Epithelial cell of prostate (primary cell): Measurements from ENCODE around the gene H6PD.
A peak's percentile ranks its signal among the peaks of the same experiment; 100 is the strongest.

Experiments used
- DNase-seq: peaks from one replicate; pipeline ENCODE4 v3.0.0-alpha.2; 2011; ENCODE audit warnings: low read depth, low spot score
- H3K27ac ChIP-seq: fragments of 450-650 bp; 2 replicates; pipeline ENCODE4 v1.5.1; 2017; ENCODE audit warnings: mild to moderate bottlenecking

Gene H6PD

DNA sequence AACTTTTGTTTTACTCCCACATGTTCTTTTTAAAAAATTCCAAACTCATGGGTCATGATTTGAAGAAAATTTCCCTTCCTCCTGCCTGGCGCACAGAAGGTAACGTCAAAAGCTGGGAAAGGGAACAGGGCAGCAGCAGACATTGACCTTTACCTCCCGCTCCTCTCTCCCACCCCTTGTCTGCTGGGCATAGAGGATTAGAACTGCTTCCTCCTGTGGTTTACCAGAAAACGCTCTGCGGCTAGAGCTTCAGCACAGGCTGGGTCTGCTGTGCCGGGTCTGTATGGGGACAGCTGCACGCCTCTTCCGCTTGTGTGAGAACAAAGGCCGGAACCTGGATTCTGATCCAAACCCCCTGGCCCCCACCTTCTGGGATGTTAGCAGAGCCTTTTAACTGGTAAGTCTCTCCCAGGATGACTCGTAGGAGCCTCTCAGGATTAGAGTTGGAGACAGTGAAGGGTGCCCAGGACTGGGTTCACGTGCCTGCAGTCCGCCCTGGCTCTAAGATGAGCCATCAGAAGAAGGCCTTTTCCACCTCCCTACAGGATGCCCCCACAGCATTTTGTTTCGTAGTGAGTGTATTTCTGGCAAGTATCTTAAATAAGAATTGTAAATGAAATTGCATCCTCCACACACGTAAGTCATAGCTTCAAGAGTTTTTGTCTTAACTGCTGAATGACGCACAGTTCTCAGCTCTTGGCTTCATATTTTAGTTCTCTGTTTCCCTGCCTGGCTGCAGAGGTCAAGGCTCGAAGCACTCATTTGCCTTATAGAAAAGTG is 5.2 kb downstream of the H6PD start:
- H3K27ac ChIP-seq: no peak overlapping the region

DNA sequence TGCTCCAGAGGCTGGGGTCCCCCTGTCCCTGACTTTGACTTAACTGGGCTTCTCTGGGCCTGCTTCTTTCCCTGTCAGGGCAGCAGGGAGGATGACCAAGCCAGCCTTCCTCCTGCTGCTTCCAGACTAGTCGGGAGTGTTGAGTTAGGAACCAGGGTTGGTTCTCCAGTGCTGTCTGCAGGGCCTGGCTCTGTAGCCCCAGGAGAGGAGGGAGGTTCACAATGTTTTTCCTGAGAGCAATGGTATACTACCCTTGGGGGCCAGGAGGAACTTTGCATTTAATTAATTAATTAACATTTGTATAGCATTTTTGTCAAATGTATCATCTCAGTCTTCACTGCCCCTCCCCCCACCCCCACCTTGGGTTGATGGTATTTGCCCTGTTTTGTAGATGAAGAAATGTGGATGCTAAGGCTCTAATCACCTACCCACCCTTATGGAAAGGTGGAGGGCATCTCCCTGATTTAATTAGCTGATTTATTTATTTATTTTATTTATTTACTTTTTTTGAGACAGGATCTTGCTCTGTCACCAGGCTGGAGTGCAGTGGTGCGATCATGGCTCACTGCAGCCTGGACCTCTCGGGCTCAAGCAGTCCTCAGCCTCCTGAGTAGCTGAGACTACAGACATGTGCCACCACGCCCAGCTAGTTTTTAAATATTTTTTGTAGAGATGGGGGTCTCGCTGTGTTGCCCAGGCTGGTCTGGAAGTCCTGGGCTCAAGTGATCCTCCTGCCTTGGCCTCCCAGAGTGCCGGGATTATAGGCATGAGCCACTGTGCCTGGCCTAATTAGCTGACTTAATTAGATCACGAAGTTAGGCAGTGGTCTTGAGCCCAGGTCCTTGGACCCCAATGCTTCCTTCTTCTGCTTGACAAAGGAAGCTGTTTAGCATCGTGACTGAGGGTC is 6.6 kb downstream of the H6PD start:
- no peak overlapping the region for H3K27ac ChIP-seq
- DNase-seq: no peak

More for the DNA sequence above, 5.2 kb downstream of the H6PD start:
- no peak for DNase-seq

DNA sequence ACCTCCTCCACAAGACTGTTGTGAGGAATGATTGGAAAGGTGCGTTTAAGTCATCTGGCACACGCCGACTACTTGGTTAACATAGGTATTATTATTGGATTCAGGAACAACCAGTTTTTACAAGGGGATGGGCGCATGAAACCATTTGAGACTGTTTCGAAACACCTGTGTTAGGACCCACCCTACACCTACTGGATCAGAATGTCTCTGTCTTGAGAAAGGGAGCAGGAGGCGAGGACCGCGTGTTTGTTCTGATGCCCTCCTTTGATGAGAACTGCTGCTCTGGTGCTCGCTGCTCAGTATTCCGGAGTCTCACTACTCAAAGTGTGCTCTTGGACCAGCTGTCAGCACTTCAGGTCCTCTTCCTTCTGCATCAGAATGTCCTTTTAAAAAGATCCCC is 7.3 kb downstream of the H6PD start:
- peak; percentile 50 for DNase-seq
- no peak overlapping the region for H3K27ac ChIP-seq

DNA sequence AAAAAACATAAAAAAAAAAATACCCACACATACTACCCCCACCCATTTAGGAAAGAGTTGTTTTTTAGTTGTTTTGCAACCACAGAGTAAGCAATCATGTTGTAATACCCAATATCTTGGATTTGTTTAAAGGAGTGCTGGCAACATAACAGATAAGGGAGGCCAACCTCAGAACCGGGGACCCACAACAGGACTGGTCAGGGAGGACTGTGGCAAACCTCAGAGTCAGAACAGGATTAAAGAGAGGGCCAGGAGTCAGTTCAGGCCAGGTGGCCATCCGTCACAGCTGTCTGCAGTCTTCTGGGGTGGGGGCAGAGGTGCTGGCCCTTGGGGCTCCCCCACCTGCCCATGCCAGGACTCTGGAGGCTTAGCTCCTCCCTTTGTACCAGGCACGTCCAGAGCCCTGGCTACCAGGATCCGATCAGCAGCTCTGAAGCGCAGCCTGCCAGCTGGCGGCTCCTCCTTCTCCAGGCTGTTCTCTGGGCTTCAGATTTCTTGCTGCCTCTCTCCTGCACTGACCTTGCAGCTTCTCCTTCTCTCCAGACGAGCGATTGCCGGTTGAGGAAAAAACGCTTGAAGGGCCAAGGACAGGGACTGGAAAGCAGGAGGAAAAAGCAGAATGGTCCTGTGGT is 7.9 kb downstream of the H6PD start:
- H3K27ac ChIP-seq: no peak overlapping the region
- no peak for DNase-seq

DNA sequence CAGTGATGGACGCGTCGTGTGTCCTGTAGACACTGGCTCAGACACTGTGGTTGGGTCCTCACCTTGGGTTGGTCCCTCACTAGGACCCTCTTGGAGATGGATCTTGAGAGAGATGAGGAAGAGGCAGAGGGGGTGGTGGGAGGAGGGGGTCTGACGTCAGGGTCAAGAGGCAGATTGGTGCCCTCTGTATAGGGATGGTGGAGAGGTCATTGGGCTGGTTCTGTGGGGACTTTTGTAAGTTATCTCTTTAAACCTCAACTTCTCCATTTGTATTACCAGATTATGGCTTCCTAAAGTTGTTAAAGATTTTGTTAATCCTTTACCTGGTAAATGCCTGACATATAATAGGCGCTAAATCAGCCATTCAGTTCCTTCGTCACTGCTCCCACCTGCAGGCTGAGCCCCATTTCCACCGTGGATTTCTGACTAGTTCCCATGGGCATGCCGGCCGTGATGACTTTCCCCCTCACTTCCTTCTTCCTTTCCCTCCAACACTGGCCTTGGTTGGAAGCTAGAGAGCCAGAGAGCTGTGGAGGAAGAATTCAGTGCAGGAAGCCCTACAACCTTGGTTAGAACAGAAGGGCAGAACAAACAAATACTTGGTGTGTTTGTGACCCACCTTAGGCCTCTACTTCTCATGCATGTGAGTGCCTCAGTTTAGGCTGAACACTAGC is 8.6 kb downstream of the H6PD start:
- DNase-seq: no peak
- H3K27ac ChIP-seq: no peak overlapping the region

DNA sequence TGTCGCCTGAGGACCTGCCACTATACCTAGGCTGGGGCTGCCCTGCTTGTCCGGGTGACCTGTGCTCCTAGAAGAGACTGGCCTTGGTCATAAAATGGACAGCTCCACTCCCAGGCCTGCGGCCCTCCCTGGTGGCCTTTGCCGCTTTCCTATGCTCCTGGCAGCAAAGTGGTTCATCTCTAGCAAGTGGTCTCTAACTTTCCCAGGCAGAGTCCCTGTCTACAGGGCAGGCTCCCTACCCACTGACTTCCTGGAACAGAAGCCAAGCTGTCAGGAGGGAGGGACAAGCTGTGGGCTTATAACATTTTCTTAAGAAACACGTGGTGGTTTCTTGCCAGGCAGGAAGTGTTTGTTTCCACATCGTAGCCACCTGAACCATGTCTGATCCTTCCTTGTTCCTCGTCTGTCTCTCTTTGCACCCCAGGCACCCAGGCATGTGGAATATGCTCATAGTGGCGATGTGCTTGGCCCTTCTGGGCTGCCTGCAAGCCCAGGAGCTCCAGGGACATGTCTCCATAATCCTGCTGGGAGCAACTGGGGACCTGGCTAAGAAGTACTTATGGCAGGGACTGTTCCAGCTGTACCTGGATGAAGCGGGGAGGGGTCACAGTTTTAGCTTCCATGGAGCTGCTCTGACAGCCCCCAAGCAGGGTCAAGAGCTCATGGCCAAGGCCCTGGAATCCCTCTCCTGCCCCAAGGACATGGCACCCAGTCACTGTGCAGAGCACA is 10.1 kb downstream of the H6PD start:
- DNase-seq: peak; percentile 68
- no peak overlapping the region for H3K27ac ChIP-seq

DNA sequence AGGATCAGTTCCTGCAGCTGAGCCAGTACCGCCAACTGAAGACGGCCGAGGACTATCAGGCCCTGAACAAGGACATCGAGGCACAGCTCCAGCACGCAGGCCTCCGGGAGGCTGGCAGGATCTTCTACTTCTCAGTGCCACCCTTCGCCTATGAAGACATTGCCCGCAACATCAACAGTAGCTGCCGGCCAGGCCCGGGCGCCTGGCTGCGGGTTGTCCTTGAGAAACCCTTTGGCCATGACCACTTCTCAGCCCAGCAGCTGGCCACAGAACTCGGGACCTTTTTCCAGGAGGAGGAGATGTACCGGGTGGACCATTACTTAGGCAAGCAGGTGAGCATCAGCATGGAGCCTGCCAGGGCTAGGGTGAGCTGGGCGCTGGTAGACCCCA is 10.7 kb downstream of the H6PD start:
- no peak for DNase-seq
- no peak overlapping the region for H3K27ac ChIP-seq

DNA sequence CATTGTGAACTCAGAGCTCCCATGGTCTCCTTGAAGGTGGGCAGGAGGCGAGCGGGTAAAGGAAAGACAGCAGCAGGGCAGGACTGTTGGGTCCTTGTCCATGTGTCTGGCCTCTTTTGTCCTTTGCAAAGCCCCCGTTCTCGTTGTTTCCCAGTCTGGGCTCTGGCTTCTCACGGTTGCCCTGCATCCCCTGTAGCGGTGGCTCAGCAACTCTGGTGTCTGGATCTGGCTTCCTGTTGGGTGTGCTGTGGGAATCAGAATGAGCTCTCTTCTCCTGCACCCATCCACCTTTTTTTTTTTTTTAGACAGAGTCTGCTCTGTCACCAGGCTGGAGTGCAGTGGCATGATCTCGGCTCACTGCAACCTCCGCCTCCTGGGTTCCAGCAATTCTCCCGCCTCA is 11.1 kb downstream of the H6PD start:
- DNase-seq: no peak
- H3K27ac ChIP-seq: no peak overlapping the region

DNA sequence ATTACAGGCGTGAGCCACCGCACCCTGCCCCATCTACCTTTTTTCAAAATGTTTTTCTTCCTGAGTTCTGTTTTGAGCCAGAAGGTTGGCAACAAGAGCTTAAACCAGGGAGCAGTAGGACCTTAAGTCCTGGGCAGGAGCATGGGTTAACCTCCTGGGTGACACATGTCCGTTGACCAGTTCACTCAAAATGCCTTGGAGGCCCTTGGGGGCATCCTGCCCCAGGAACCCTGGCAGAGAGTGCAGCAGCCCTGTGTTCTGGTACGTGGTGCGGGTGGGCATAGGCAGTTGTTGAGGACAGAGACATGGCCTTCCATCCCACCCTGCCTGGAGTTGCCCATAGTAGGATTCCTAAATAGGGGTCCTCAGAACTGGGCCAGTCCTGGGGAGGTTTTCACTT is 11.6 kb downstream of the H6PD start:
- DNase-seq: no peak
- no peak overlapping the region for H3K27ac ChIP-seq

DNA sequence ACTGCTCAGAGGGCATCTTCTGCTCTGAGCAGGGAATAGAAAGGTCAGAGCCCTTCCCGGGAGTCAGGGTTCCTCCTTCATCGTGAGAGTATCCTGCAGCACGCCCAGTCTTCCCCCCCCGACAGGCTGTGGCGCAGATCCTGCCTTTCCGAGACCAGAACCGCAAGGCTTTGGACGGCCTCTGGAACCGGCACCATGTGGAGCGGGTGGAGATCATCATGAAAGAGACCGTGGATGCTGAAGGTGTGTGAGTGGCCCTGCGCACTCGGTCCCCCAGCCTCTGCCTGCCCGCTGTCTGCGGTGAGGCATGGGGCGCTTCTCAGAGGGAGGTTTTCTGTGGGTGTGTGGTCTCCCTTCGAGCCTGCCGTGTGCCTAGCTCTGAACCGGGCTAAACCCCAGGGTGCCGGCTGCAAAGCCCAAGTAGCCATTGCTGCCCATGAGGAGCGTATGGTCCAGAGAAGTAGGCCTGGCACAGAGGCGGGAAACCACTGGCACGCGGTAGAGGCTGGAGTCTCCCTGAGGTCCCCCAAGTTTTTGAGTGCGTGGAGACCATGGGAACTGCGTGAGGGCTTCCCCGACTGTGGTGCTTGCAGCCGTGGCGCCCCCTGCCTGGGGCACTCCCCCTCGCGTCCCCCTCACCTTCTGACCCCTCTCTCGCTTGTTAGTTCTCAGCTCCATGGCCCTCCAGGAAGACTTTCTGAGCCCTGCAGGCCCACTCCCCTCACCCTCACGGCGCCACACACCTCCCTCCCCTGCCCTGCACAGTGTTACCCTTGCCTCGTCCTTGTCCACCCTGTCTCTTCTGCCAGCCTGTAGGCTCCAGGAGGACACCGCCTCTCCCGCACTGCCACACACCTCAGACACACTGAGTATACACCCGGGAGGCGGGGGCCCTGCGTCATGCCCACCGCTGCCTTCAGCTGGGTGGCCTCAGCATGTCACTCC is 12.5 kb downstream of the H6PD start:
- DNase-seq: no peak
- H3K27ac ChIP-seq: no peak overlapping the region

DNA sequence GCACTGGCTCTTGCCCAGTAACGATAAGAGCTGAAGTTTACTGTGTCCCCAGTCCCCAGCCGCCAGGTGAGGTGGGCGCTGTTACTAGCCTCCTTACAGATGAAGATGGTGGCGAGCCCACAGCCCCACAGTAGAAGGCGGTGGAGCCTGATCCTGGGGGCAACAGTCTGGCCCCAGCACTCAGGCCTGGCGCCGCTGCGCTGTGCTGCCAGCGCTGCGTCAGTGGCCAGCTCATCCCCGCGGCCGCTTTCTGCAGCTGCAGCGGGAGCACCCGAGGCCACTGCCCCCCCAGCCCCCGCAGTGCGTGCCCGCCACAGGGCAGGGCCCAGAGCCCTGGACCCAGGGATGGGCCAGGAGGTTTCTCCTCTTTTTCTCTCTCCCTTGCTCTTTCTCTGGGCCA is 13.3 kb downstream of the H6PD start:
- DNase-seq: no peak

DNA sequence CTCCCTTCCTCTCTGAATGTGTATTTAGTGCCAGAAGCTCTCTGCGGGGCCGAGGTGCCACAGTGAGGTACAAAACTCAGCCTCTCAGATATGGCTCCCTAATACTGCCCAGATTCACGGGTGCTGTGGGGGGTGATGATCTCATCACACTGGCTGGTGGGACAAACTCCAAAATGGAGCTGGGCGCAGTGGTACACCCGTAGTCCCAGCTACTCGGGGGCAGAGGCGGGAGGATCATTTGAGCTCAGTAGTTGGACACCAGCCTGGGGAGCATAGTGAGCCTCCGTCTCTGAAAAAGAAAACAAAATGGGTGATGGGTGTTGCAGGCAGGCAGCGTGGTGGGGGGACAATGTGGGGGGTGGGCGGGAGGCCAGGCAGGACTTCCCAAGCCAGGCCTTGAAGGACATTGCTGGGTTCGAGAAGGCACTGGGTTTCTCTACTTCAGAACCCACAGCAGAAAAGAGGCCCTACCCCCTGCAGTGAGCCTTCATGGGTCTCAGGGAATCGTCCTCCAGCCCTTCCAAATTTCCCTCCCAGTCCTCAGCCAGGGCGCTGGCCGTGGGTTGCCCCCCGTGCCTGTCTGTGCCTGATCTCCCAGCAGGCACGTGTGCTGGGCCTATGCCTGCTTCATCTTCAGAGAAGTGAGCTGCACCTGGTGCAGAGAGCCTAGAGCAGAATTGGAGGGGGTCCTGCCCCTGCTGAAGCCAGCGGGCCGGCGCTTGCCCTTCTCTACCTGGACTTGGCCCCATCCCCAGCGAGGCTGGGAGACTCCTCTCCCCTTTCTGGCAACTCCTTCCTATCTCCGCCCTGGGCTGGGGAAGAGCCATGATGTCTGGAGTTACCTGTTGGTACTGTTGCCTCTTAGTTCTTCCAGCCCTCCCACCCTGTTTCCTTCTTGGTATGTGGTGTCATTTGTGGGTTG is 14.0 kb downstream of the H6PD start:
- H3K27ac ChIP-seq: no peak overlapping the region
- no peak for DNase-seq

More for the DNA sequence above, 13.3 kb downstream of the H6PD start:
- no peak overlapping the region for H3K27ac ChIP-seq

DNA sequence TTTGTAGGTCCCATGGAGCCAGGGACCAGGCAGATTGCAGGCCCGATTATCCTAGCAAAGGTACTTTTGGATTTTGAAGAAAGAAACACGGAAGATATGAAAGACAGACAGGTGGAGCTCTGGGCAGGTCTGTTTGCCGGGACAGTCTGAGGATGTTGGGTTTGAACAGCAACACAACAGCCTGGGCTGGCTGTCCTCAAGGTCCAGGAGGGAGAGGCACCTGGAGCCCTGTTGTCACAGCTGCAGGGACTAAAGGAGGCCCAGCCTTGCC is 14.6 kb downstream of the H6PD start:
- H3K27ac ChIP-seq: no peak overlapping the region
- DNase-seq: no peak

DNA sequence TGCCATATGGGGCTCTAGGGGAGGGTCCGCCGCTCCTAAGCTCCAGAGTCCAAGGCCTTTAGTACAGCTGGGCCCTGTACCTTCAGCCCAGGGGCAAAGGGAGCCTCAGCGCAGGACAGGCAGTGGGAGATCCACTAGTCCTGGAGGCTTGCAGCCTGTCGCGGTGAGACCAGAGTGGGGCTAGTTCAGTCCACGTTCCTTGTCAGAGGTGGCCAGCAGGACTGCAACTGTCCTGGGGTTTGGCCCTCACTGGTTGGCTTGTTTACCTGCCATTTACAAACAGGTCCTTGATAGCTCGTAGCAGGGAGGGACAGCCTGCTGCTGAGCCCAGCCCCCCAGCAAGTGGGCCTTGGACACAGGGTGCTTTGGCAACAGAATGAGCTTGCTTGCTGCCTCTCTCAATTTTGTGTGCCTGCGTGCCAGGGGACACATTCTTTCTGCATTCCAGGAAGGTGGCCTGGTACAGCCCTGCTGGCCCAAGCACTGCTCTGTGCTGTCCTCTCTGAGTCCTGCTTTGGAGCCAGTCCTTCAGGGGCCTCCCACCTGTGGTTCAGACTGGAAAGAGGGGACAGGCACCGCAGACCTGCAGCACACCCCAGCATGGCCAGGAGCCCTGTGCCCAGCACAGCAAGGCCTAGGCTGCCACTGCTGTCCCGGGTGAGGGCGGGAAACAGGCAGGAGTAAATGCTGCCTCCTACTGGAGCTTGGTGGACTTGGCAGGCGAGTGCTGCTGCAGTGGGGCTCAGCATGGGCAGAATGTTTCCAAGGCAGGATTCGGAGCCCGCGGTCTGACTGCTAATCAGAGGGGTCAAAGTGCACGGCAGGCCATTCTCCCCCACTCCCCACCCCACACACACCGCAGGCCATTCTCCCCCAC is 15.2 kb downstream of the H6PD start:
- H3K27ac ChIP-seq: no peak overlapping the region
- no peak for DNase-seq

DNA sequence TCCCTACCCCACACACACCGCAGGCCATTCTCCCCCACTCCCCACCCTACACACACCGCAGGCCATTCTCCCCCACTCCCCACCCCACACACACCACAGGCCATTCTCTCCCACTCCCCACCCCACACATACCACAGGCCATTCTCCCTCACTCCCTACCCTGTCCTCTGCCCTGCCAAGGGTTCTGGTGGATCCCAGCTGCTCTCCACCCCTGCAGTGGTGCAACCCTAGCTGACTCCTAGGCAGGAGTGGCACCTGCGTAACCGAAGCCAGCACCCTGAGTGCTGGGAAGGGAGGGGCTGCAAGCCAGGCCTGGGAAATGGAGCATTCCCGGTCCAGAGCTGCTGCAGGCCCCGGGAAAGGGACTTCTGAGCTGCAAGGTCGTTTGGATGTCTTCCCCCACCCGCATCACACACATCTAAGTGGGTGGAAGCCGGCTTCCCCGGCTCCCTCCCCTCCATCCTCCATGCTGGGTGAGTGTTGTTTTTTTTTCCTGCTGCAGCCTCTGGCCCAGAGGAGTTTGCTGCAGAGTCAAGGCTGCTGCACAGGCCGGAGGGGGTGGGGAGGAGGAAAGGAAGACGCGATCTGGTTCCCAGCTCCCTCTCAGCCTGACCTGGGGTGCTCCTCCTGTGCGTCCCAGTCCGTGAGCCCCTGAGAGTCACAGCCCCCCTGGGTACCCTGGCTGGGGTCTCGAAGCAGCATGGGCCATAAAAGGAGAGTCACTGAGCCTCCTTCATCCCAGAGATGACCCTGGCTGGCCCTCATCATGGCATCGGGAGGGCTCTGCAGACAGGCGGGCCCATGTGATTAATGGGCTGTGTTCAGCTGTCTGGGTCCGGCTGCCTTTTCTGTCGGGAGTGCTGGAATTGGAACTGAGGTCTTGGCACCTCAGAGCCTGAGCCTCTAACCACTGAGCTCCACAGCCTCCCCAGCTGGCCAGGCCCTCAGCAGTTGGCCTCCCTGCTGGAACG is 16.1 kb downstream of the H6PD start:
- DNase-seq: no peak
- H3K27ac ChIP-seq: no peak overlapping the region

DNA sequence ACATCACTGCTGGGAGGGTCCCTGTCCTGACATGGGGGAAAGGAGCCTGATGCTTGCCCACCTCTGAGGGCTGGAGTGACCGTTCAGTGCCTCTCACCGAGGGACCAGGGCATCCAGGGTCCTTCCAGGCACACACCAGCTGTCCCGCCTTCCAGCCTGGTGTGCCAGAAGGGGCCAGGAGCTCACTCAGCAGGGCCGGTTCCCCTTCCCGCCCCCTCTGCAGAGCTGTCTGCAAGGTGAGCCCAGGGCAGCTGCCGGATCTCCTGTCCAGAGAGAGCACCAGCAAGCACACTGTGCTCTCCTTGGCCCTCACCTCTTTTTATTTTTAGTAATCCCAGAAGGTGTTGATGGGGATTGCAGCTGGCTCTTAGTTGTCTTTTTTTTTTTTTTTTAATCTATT is 16.9 kb downstream of the H6PD start:
- H3K27ac ChIP-seq: no peak overlapping the region

More for the DNA sequence above, 16.9 kb downstream of the H6PD start:
- no peak for DNase-seq
